ENCODE results near the gene IL19.

The IL19 gene

DNA sequence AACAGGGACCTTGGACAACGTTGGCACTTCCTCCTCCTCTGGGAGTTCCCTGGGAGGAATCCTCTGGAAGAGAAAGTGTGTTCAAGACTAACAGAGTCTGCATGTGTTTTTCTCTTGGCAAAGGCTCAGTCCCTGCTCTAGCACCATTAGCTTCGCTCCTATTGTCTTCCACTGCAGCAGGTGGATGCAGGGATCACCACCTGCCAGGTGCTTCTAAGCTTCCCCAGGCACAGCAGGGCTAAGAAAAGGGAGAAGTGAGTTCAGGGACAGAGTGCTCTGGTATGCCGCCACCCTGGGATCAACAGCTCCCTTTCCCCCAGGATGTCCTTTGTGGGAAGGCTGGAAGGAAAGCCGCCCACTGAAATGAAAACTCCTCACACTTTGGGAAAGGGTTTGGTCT is 50.9 kb downstream of the IL19 start:
- H3K27ac ChIP-seq: no peak overlapping the region
- ChIA-PET CTCF (interaction anchor here (0.9 to 1.4 kb wide), 3 partner anchors 12 to 60 kb away, joined by 3 read pairs; no protein-coding TSS in a partner anchor), POLR2A (ENCODE audit: low non-redundant PET) (no interaction called here)
- TF ChIP-seq, protein P1, sequence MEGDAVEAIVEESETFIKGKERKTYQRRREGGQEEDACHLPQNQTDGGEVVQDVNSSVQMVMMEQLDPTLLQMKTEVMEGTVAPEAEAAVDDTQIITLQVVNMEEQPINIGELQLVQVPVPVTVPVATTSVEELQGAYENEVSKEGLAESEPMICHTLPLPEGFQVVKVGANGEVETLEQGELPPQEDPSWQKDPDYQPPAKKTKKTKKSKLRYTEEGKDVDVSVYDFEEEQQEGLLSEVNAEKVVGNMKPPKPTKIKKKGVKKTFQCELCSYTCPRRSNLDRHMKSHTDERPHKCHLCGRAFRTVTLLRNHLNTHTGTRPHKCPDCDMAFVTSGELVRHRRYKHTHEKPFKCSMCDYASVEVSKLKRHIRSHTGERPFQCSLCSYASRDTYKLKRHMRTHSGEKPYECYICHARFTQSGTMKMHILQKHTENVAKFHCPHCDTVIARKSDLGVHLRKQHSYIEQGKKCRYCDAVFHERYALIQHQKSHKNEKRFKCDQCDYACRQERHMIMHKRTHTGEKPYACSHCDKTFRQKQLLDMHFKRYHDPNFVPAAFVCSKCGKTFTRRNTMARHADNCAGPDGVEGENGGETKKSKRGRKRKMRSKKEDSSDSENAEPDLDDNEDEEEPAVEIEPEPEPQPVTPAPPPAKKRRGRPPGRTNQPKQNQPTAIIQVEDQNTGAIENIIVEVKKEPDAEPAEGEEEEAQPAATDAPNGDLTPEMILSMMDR (conservative IDR thresholded peaks at IDR 0.05; ENCODE audit: low read depth): no peak
- DNase-seq (ENCODE audit: low spot score): no peak

- POLR2A ChIA-PET (ENCODE audit: low non-redundant PET): no interaction called here
- CTCF ChIA-PET: no interaction called here
- TF ChIP-seq, protein P1 (conservative IDR thresholded peaks at IDR 0.05; ENCODE audit: low read depth): no peak
- no peak for DNase-seq (ENCODE audit: low spot score)
- no peak overlapping the region for H3K27ac ChIP-seq
Measured at GRCh38 chr1:206823727-206824126, 53.2 kb downstream of the IL19 start.

DNA sequence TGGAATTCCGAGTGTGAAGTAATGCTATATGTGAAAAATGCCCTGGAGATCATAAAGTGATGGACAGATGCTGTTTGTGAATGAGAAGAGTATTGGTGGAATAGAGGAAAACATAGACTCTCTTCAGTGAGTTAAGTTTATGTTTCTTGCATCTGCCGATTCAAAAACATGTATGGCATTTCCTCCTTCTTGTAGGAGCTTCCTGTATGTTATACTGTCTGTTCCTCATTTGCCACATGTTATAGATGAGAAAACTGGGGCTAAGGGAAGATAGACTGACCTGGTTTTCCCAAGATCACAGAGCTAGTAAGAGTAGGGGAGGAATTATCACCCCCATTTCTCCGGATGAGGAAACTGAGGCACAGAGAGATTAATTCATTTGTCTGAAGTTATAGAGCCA is 53.8 kb downstream of the IL19 start:
- DNase-seq (ENCODE audit: low spot score): no peak
- H3K27ac ChIP-seq: no peak overlapping the region
- ChIA-PET CTCF (no interaction called here), POLR2A (ENCODE audit: low non-redundant PET) (no interaction called here)
- TF ChIP-seq, protein P1 (conservative IDR thresholded peaks at IDR 0.05; ENCODE audit: low read depth): no peak

DNA sequence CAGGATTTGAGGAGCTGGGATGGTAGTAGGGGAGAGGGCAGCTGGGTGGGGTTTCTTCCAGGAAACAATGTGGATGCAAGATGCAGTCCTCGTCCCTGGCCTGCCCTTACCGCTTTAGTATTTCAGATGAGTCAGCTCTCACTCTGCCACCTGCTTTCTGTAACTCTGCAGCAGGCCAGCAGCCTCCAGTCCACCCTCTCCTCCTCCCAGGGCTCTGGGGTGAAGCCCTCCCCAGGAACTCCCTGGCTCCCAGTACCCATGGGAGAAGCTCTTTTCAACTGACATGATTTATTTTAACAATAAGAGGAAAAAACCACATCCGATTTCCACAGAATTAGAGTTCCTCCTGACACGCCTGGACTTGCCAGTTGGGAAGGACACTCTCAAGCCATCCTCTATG is 55.8 kb downstream of the IL19 start:
- TF ChIP-seq, protein P1 (conservative IDR thresholded peaks at IDR 0.05; ENCODE audit: low read depth): no peak
- POLR2A ChIA-PET (ENCODE audit: low non-redundant PET): interaction anchor here (0.6 kb wide), 1 partner anchor 87 kb away, joined by 3 read pairs; no protein-coding TSS in a partner anchor
- peak; percentile 58 for DNase-seq (ENCODE audit: low spot score)
- H3K27ac ChIP-seq: peak overlapping the region; percentile 50
- CTCF ChIA-PET: interaction anchor here (0.6 to 1.7 kb wide), 6 partner anchors 12 to 82 kb away, joined by 3 to 12 read pairs (median 4); partner anchors contain the start of gene IL20

DNA sequence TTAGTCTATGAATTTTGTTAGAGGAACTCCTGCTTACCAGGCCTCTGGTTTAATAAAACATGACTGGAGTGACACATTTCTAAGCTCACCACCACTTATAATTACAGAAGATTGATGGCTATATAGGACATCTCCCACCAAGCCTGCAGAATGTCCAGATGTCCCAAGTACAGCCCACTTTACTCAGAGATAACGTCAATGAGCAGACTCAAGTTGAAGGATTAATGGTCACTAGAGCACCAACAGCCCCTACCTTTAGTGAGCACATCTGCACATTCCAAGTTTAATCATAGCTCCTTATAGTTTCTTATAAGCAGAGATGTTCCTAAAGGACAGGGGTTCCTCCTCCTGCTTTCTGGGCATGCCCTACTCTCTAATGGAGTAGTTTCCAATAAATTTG is 57.5 kb downstream of the IL19 start:
- TF ChIP-seq, protein P1 (conservative IDR thresholded peaks at IDR 0.05; ENCODE audit: low read depth): no peak
- CTCF ChIA-PET: interaction anchor here (1.2 kb wide), 1 partner anchor 19 kb away, joined by 4 read pairs; no protein-coding TSS in a partner anchor
- H3K27ac ChIP-seq: no peak overlapping the region
- POLR2A ChIA-PET (ENCODE audit: low non-redundant PET): no interaction called here
- no peak for DNase-seq (ENCODE audit: low spot score)

- POLR2A ChIA-PET (ENCODE audit: low non-redundant PET): interaction anchor here (0.6 kb wide), 1 partner anchor 973 kb away, joined by 5 read pairs; no protein-coding TSS in a partner anchor
Measured at GRCh38 chr1:206828765-206829164, 58.2 kb downstream of the IL19 start.

More at GRCh38 chr1:206828765-206829164, 58.2 kb downstream of the IL19 start:
- DNase-seq (ENCODE audit: low spot score): no peak
- no peak overlapping the region for H3K27ac ChIP-seq
- CTCF ChIA-PET: interaction anchor here (0.6 to 1.2 kb wide), 4 partner anchors 10 to 94 kb away, joined by 3 to 4 read pairs (median 4); no protein-coding TSS in a partner anchor
- TF ChIP-seq, protein P1 (conservative IDR thresholded peaks at IDR 0.05; ENCODE audit: low read depth): no peak

All from RWPE1 (cell line).